ENCODE results near the gene CLDN19.

GRCh38 chr1:42691157-42691498, 48.9 kb downstream of the CLDN19 start:
- TF ChIP-seq, protein P1, sequence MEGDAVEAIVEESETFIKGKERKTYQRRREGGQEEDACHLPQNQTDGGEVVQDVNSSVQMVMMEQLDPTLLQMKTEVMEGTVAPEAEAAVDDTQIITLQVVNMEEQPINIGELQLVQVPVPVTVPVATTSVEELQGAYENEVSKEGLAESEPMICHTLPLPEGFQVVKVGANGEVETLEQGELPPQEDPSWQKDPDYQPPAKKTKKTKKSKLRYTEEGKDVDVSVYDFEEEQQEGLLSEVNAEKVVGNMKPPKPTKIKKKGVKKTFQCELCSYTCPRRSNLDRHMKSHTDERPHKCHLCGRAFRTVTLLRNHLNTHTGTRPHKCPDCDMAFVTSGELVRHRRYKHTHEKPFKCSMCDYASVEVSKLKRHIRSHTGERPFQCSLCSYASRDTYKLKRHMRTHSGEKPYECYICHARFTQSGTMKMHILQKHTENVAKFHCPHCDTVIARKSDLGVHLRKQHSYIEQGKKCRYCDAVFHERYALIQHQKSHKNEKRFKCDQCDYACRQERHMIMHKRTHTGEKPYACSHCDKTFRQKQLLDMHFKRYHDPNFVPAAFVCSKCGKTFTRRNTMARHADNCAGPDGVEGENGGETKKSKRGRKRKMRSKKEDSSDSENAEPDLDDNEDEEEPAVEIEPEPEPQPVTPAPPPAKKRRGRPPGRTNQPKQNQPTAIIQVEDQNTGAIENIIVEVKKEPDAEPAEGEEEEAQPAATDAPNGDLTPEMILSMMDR (IDR thresholded peaks at IDR 0.05; ENCODE audit: low read depth, low read length, poor library complexity, severe bottlenecking): no peak
- TF ChIP-seq EZH2phosphoT487 (IDR thresholded peaks at IDR 0.05; ENCODE audit: borderline replicate concordance, low read length): no peak

All from DOHH2 (cell line).